GM23338 (cell line): ENCODE data around the gene TMEM131L. TPM values are rescaled to one million over a fixed set of nuclear protein-coding genes. Genes with fewer than 3 reads are reported as not detected.

Source experiments
- ATAC-seq: fragments of 200-7000 bp; cut with Tn5 transposase; 3 replicates; pipeline ENCODE4 v1.9.1; 2020
- DNase-seq: peaks from one replicate; pipeline ENCODE4 v3.0.0-alpha.2; 2015; ENCODE audit warnings: low spot score
- H2AFZ ChIP-seq: fragments of 200-600 bp; sonication (generic); 2 replicates; pipeline ENCODE4 v1.8.0; 2016; ENCODE audit warnings: antibody characterized with exemption, mild to moderate bottlenecking, moderate library complexity
- H3F3A ChIP-seq: fragments of 200-600 bp; sonication (generic); replicated peaks from 2 replicates; pipeline ENCODE4 v1.8.0; 2017; ENCODE audit warnings: antibody characterized with exemption, mixed run types, low read depth
- H3K27ac ChIP-seq: fragments of 200-600 bp; sonication (generic); 2 replicates; pipeline ENCODE4 v1.6.1; 2016; ENCODE audit warnings: low read depth
- H3K27me3 ChIP-seq: fragments of 200-600 bp; sonication (generic); 2 replicates; pipeline ENCODE4 v1.8.0; 2016; ENCODE audit warnings: mild to moderate bottlenecking, mixed run types, moderate library complexity; ENCODE audit not compliant: insufficient read depth
- H3K36me3 ChIP-seq: fragments of 200-600 bp; sonication (generic); 2 replicates; pipeline ENCODE4 v1.8.0; 2016; ENCODE audit warnings: mild to moderate bottlenecking; ENCODE audit not compliant: insufficient read depth
- H3K4me1 ChIP-seq: fragments of 200-600 bp; sonication (generic); 2 replicates; pipeline ENCODE4 v1.8.0; 2016; ENCODE audit warnings: mild to moderate bottlenecking, moderate library complexity; ENCODE audit not compliant: insufficient read depth
- H3K4me2 ChIP-seq: fragments of 200-600 bp; sonication (generic); 2 replicates; pipeline ENCODE4 v1.7.1; 2017; ENCODE audit warnings: mixed run types
- H3K4me3 ChIP-seq: fragments of 200-600 bp; sonication (generic); 2 replicates; pipeline ENCODE4 v1.6.1; 2016; ENCODE audit warnings: mixed run types
- H3K79me2 ChIP-seq: fragments of 200-600 bp; sonication (generic); replicated peaks from 2 replicates; pipeline ENCODE4 v1.8.0; 2017; ENCODE audit warnings: mild to moderate bottlenecking; ENCODE audit not compliant: insufficient read depth
- H3K9me2 ChIP-seq: fragments of 200-600 bp; sonication (generic); 2 replicates; pipeline ENCODE4 v1.8.0; 2017; ENCODE audit not compliant: insufficient read depth
- H4K20me1 ChIP-seq: fragments of 200-600 bp; sonication (generic); replicated peaks from 2 replicates; pipeline ENCODE4 v1.8.0; 2017; ENCODE audit warnings: mild to moderate bottlenecking; ENCODE audit not compliant: insufficient read depth
- H3K27ac Mint-ChIP-seq: 2 replicates; pipeline ENCODE4 v1.8.0; 2020; ENCODE audit warnings: inconsistent platforms, mild to moderate bottlenecking, moderate library complexity, mixed read lengths
- H3K27me3 Mint-ChIP-seq: 3 replicates; pipeline ENCODE4 v1.8.0; 2022; ENCODE audit warnings: low read depth, mild to moderate bottlenecking, moderate library complexity, mixed read lengths, inconsistent platforms; ENCODE audit not compliant: insufficient read depth, poor library complexity
- H3K36me3 Mint-ChIP-seq: 3 replicates; pipeline ENCODE4 v1.8.0; 2021; ENCODE audit warnings: low read depth, mild to moderate bottlenecking, inconsistent platforms, moderate library complexity, mixed read lengths
- H3K4me1 Mint-ChIP-seq: 3 replicates; pipeline ENCODE4 v1.8.0; 2020; ENCODE audit warnings: mild to moderate bottlenecking, inconsistent platforms, mixed read lengths
- H3K4me3 Mint-ChIP-seq: 3 replicates; pipeline ENCODE4 v1.8.0; 2021; ENCODE audit warnings: moderate library complexity, mild to moderate bottlenecking, inconsistent platforms, mixed read lengths
- H3K9me3 Mint-ChIP-seq: 3 replicates; pipeline ENCODE4 v1.8.0; 2020; ENCODE audit warnings: moderate library complexity, mild to moderate bottlenecking, inconsistent platforms, mixed read lengths
- REST ChIP-seq: IDR thresholded peaks from one replicate; pipeline ENCODE4 v1.6.1; 2018; ENCODE audit warnings: antibody characterized with exemption; ENCODE audit not compliant: unreplicated experiment
- ZNF462 ChIP-seq: fragments of 250-450 bp; sonication (Bioruptor Pico); IDR thresholded peaks from 2 replicates; pipeline ENCODE4 v1.5.0; 2020; ENCODE audit warnings: mild to moderate bottlenecking, moderate library complexity
- polyA plus RNA-seq: library from polyadenylated mRNA; unstranded; fragments of >200 nt; fragmentation: Nextera tagmentation; extraction: Ambion mirVana; gene quantifications from 2 replicates; pipeline ENCODE4 v1.2.1, GENCODE V29; 2016
- total RNA-seq: library from RNA; depleted of rRNA; stranded (reverse); fragments of >200 nt; shearing (Covaris generic); gene quantifications from 2 replicates; pipeline ENCODE4 v1.2.3, GENCODE V29; 2014
- TF ChIP-seq, protein P1 (sequence below), 2 experiments: fragments of 200-600 bp in 1 of 2; sonication (generic) in 1 of 2; conservative IDR thresholded peaks; 2 replicates each; pipeline versions ENCODE4 v1.5.1 to v1.6.1; 2016 to 2017; ENCODE audit warnings: antibody characterized with exemption in 2 of 2, low read depth in 2 of 2, mild to moderate bottlenecking in 2 of 2, moderate library complexity in 1 of 2

Gene TMEM131L
- total and polyA plus RNA-seq, 2 experiments from 2014 or later, result 11.1 to 32.2 TPM

DNA sequence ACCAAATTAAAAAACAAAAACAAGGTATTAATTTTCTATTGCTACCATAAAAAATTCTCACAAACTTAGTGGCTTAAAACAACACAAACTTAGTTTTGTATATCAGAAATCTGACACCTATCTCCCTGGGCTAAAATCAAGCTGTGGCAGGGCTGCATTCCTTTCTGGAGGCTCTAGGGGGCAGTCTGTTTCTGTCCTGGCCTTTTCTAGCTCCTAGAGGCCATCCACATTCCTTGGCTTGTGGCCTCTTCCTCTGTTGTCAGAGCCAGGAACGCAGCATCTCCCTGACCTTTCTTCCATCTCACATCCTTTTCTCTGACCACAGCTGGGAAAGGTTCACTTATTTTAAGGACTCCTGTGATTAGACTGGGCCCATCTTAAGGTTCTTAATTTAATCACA lies 179.0 kb downstream of the TMEM131L start:
- no peak for ATAC-seq
- peak; percentile 44 for DNase-seq

More for the DNA sequence above, 179.0 kb downstream of the TMEM131L start:
- Mint-ChIP-seq H3K4me3 (no peak overlapping the region), H3K4me1 (peaks cover 12% of the 10 kb centered on the region; the same call in 2 of the 3 replicates), H3K9me3 (peaks cover 9% of the 10 kb centered on the region; the same call in 2 of the 3 replicates), H3K27ac (no peak overlapping the region), H3K36me3 (no peaks in the 10 kb centered on the region), H3K27me3 (peaks cover 1% of the 10 kb centered on the region)
- Histone ChIP-seq H3K4me3 (no peak overlapping the region), H3K9me2 (no peaks in the 10 kb centered on the region), H3K4me1 (no peaks in the 10 kb centered on the region), H3K27ac (no peak overlapping the region), H3K27me3 (no peaks in the 10 kb centered on the region), H3K79me2 (no peaks in the 10 kb centered on the region), H4K20me1 (no peaks in the 10 kb centered on the region), H2AFZ (no peak overlapping the region), H3K4me2 (no peak overlapping the region), H3F3A (no peaks in the 10 kb centered on the region), H3K36me3 (no peaks in the 10 kb centered on the region)
- TF ChIP-seq ZNF462 (CRISPR knock-in tag) (no peak), REST (no peak)
- TF ChIP-seq, protein P1, sequence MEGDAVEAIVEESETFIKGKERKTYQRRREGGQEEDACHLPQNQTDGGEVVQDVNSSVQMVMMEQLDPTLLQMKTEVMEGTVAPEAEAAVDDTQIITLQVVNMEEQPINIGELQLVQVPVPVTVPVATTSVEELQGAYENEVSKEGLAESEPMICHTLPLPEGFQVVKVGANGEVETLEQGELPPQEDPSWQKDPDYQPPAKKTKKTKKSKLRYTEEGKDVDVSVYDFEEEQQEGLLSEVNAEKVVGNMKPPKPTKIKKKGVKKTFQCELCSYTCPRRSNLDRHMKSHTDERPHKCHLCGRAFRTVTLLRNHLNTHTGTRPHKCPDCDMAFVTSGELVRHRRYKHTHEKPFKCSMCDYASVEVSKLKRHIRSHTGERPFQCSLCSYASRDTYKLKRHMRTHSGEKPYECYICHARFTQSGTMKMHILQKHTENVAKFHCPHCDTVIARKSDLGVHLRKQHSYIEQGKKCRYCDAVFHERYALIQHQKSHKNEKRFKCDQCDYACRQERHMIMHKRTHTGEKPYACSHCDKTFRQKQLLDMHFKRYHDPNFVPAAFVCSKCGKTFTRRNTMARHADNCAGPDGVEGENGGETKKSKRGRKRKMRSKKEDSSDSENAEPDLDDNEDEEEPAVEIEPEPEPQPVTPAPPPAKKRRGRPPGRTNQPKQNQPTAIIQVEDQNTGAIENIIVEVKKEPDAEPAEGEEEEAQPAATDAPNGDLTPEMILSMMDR (conservative IDR thresholded peaks at IDR 0.05; ENCODE audit: low read depth in 2 of 2), result peak; percentile 57 to 58
